ENCODE data around the gene EQTN. TPM values are rescaled to one million over a fixed set of nuclear protein-coding genes. Genes with fewer than 3 reads are reported as not detected.

EQTN gene
- total and polyA plus RNA-seq, 10 of the 15 experiments (the other 5 are each of a cell fraction or from before 2014, with no cell fraction given), result not detected

DNA sequence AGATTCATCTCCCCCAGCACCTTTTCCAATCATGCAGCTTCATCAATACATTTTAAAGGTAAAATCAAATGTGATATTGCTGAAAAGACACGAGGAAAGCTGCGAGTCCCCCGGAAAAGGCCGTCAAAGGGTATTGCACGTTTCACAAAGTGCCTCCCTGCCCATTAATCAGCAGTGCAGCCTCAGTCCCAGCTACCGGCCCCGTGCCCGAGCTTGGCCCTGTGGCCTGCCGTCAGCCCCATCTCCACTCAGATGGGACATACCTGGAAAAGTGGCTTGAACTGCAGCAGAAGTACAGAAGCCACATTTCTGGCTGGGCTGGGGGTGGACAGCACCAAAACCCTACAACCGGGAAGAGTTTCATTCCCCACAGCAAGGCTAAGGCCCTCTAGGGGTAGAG, 39.9 kb upstream of the EQTN start:
- no TSS peak for BruUV-seq (replicated peaks)
- FAIRE-seq, result no peak
- Histone ChIP-seq H2AFZ (ENCODE audit: control insufficient read depth, low read depth, low read length) (no peak overlapping the region), H3K4me2 (ENCODE audit: control insufficient read depth, insufficient read depth) (no peak overlapping the region), H3K4me1 (ENCODE audit: control insufficient read depth, insufficient read depth, low read length) (no peaks in the 10 kb centered on the region), H3K9ac (ENCODE audit: control insufficient read depth, insufficient read depth, low read length) (no peak overlapping the region), H4K20me1 (ENCODE audit: control insufficient read depth, insufficient read depth) (no peaks in the 10 kb centered on the region), H3K4me3 (no peak overlapping the region), H3K27ac (ENCODE audit: control insufficient read depth, insufficient read depth) (no peak overlapping the region), H3K9me3 (replicated peaks; ENCODE audit: control insufficient read depth, insufficient read depth, low read length) (no peaks in the 10 kb centered on the region), H3K79me2 (ENCODE audit: control insufficient read depth, insufficient read depth, low read length) (no peaks in the 10 kb centered on the region), H3K27me3 (replicated peaks in 1 of 2; ENCODE audit: control insufficient read depth in 2 of 2, insufficient read depth in 2 of 2, low read length in 1 of 2) (no peaks in the 10 kb centered on the region), H3K36me3 (ENCODE audit: control insufficient read depth in 2 of 2, insufficient read depth in 2 of 2, low read length in 1 of 2) (no peaks in the 10 kb centered on the region)
- ChIA-PET POLR2A (interaction anchor here (0.7 kb wide), 1 partner anchor 193 kb away, joined by 3 read pairs; the partner anchor contains the start of gene MOB3B), RAD21 (ENCODE audit: unreplicated experiment) (interaction anchor here (1.0 to 5.7 kb wide), 4 partner anchors 29 to 195 kb away, joined by 3 to 97 read pairs (median 7); partner anchors contain the start of gene MOB3B), CTCF (interaction anchor here (0.9 to 3.3 kb wide), 6 partner anchors 188 to 211 kb away, joined by 3 to 18 read pairs (median 7); partner anchors contain the start of gene MOB3B), SMC1A (ENCODE audit: uncharacterized antibody, unreplicated experiment) (interaction anchor here (1.2 to 5.4 kb wide), 3 partner anchors 16 to 201 kb away, joined by 4 to 88 read pairs (median 4); partner anchors contain the start of gene MOB3B)
- intact Hi-C loops (cut with micrococcal nuclease; ENCODE audit: unreplicated experiment), result loop anchor here (10.0 kb wide), 1 partner anchor 738 kb away; no protein-coding TSS in a partner anchor
- WGBS (ENCODE audit: insufficient coverage, insufficient replicate concordance, low lambda C conversion rate, missing lambda C conversion rate), result 81% methylated on average over 10 of the region's 10 CpGs
- TF ChIP-seq HDAC2 (IDR thresholded peaks at IDR 0.05) (no peak), ATF7 (IDR thresholded peaks at IDR 0.05; ENCODE audit: low read depth) (no peak), KAT2A (conservative IDR thresholded peaks at IDR 0.05; ENCODE audit: control insufficient read depth, low read depth, low read length) (no peak), ZNF207 (IDR thresholded peaks at IDR 0.05; ENCODE audit: borderline replicate concordance) (no peak), ZNF687 (IDR thresholded peaks at IDR 0.05) (no peak)
- no peak for ATAC-seq
- in situ Hi-C loops (cut with MboI), result no loop called here
- no peak for DNase-seq (ENCODE audit: low read depth, low spot score)
